Panc1 (cell line): ENCODE results near the gene PLEKHG5. TPM values are rescaled to one million over a fixed set of nuclear protein-coding genes. Genes with fewer than 3 reads are reported as not detected.

Experiments used
- ATAC-seq: fragments of 200-7000 bp; cut with Tn5 transposase; 2 replicates; pipeline ENCODE4 v1.9.1; 2020; ENCODE audit warnings: mild to moderate bottlenecking, moderate library complexity
- BruUV-seq: library from RNA; stranded (reverse); fragments of 400-500 nt; replicated peaks from 2 replicates; lab custom pipeline; 2021; lab: Mats Ljungman, UMichigan
- CTCF ChIA-PET: fragments of 300-600 bp; sonication (Branson Sonifier 250); formaldehyde crosslinking; loops from one replicate; lab custom pipeline; 2022; ENCODE audit warnings: antibody characterized with exemption; lab: Charles Lee
- POLR2A ChIA-PET: fragments of 300-600 bp; sonication (Branson Sonifier 250); formaldehyde crosslinking; loops from one replicate; lab custom pipeline; 2022; ENCODE audit warnings: antibody characterized with exemption; lab: Charles Lee
- DNase-seq: peaks from one replicate; pipeline ENCODE4 v3.0.0-alpha.2; 2010; ENCODE audit warnings: low read depth, low spot score
- H3K27ac ChIP-seq: 2 replicates; pipeline ENCODE4 v1.5.1; 2011; ENCODE audit warnings: mild to moderate bottlenecking, low read length, inconsistent platforms
- H3K27me3 ChIP-seq: fragments of 200-500 bp; sonication (Bioruptor generic); 2 replicates; pipeline ENCODE4 v1.6.0; 2014; ENCODE audit warnings: low read length, inconsistent platforms; ENCODE audit not compliant: control insufficient read depth, insufficient read depth
- H3K36me3 ChIP-seq: fragments of 200-500 bp; sonication (Bioruptor generic); 2 replicates; pipeline ENCODE4 v1.5.1; 2014; ENCODE audit warnings: inconsistent platforms, mild to moderate bottlenecking, low read length, moderate library complexity; ENCODE audit not compliant: control insufficient read depth, insufficient read depth
- H3K4me1 ChIP-seq: 2 replicates; pipeline ENCODE4 v1.5.1; 2011; ENCODE audit warnings: inconsistent platforms, mild to moderate bottlenecking, low read length, moderate library complexity; ENCODE audit not compliant: control insufficient read depth, insufficient read depth
- H3K4me3 ChIP-seq, 2 experiments: 2 replicates each; pipeline ENCODE4 v1.5.1; 2011 to 2012; ENCODE audit warnings: low read depth in 2 of 2, low read length in 2 of 2, mild to moderate bottlenecking in 2 of 2, inconsistent platforms in 1 of 2, moderate library complexity in 1 of 2
- H3K9me3 ChIP-seq: fragments of 200-500 bp; sonication (Bioruptor generic); 2 replicates; pipeline ENCODE4 v1.5.1; 2014; ENCODE audit warnings: low read depth, mild to moderate bottlenecking, inconsistent platforms, low read length, moderate library complexity; ENCODE audit not compliant: control insufficient read depth, insufficient read depth
- CTCF ChIP-seq: fragments of 450-650 bp; IDR thresholded peaks from 2 replicates; pipeline ENCODE4 v1.5.1; 2017; ENCODE audit warnings: mild to moderate bottlenecking
- POLR2AphosphoS5 ChIP-seq: IDR thresholded peaks from 2 replicates; pipeline ENCODE4 v1.6.1; 2012; ENCODE audit warnings: mild to moderate bottlenecking, low read depth, low read length, moderate library complexity
- REST ChIP-seq, 2 experiments: IDR thresholded peaks; 2 replicates each; pipeline ENCODE4 v1.6.1; 2011 to 2012; ENCODE audit warnings: low read depth in 2 of 2, control low read depth in 1 of 2, low read length in 1 of 2, mild to moderate bottlenecking in 1 of 2, moderate library complexity in 1 of 2; ENCODE audit not compliant: insufficient read depth in 1 of 2
- SIN3A ChIP-seq: IDR thresholded peaks from 2 replicates; pipeline ENCODE4 v1.6.1; 2012; ENCODE audit warnings: low read depth, mild to moderate bottlenecking, low read length, moderate library complexity, borderline replicate concordance; ENCODE audit not compliant: insufficient read depth
- TCF7L2 ChIP-seq: IDR thresholded peaks from 2 replicates; pipeline ENCODE4 v1.6.1; 2011; ENCODE audit warnings: mild to moderate bottlenecking, low read depth, low read length, inconsistent platforms
- in situ Hi-C: cut with HindIII; loops from 2 replicates; pipeline ENCODE4 v1.10.0; 2016; ENCODE audit warnings: low sequenced_read_pairs, low pct_unique_long_range_greater_than_20kb
- intact Hi-C: fragments of 100-400 bp; cut with micrococcal nuclease; formaldehyde crosslinking; loops from one replicate; pipeline ENCODE4 v1.10.0; 2022; ENCODE audit not compliant: unreplicated experiment
- total RNA-seq: library from RNA; stranded (reverse); gene quantifications from one replicate; pipeline ENCODE4 v1.2.1, GENCODE V29; 2021; ENCODE audit not compliant: unreplicated experiment

The PLEKHG5 gene
- total RNA-seq, 1 experiment from 2014 or later: 6.8 TPM

- Histone ChIP-seq H3K4me1 (peaks cover 13% of the 10 kb centered on the region), H3K27ac (no peak overlapping the region), H3K27me3 (no peaks in the 10 kb centered on the region), H3K9me3 (no peaks in the 10 kb centered on the region), H3K4me3 (peak overlapping the region; percentile 54 to 59), H3K36me3 (no peaks in the 10 kb centered on the region)
- intact Hi-C loops (no loop called here), in situ Hi-C loops (no loop called here)
- ATAC-seq (no peak), DNase-seq (no peak)
- no peak for TF ChIP-seq TCF7L2
- CTCF ChIA-PET: interaction anchor here (2.1 kb wide), 1 partner anchor 8 kb away, joined by 8 read pairs; no protein-coding TSS in a partner anchor
- BruUV-seq: no TSS peak
- POLR2A ChIA-PET: no interaction called here
Observed at GRCh38 chr1:6497867-6498575, 6.6 kb upstream of the PLEKHG5 start.

GRCh38 chr1:6497215-6497866, 5.9 kb upstream of the PLEKHG5 start:
- intact Hi-C loops (no loop called here), in situ Hi-C loops (no loop called here)
- Histone ChIP-seq H3K36me3 (no peaks in the 10 kb centered on the region), H3K27me3 (no peaks in the 10 kb centered on the region), H3K4me1 (peaks cover 13% of the 10 kb centered on the region), H3K4me3 (peak overlapping the region; percentile 54 to 59), H3K9me3 (no peaks in the 10 kb centered on the region), H3K27ac (no peak overlapping the region)
- ChIA-PET POLR2A (no interaction called here), CTCF (no interaction called here)
- no peak for DNase-seq
- peak; percentile 72 for ATAC-seq
- TF ChIP-seq POLR2AphosphoS5 (no peak), REST (IDR thresholded peaks at IDR 0.05; ENCODE audit: insufficient read depth in 1 of 2, low read depth in 2 of 2, low read length in 1 of 2) (no peak), CTCF (no peak), TCF7L2 (no peak), SIN3A (no peak)
- BruUV-seq: no TSS peak

DNA sequence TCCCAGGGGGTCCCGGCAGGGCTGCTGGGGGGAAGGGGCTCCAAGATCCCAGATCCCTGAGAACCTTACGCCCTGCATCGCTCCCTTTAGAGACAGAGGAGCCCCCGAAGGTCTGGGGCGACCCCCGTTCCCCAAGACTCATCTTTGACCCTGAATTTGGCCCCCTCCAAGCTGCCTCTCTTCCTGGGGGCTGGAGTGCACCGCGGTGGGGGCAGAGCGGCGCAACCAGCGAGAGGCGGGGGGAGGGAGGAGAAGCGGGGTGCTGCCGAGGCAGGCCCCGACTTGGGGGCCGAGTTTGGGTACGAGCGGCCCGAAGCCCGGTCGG, 5.4 kb upstream of the PLEKHG5 start:
- no peak for DNase-seq
- BruUV-seq: no TSS peak
- peak overlapping the region; percentile 44; the same call in 1 of the 2 replicates for H3K27ac ChIP-seq
- intact Hi-C loops: no loop called here
- ChIA-PET CTCF (no interaction called here), POLR2A (no interaction called here)
- H3K27me3 ChIP-seq: no peaks in the 10 kb centered on the region
- H3K9me3 ChIP-seq: no peaks in the 10 kb centered on the region
- no peaks in the 10 kb centered on the region for H3K36me3 ChIP-seq
- peak overlapping the region; percentile 54 to 59 for H3K4me3 ChIP-seq
- TF ChIP-seq SIN3A: no peak
- no peak for TF ChIP-seq POLR2AphosphoS5
- TF ChIP-seq REST (IDR thresholded peaks at IDR 0.05; ENCODE audit: insufficient read depth in 1 of 2, low read depth in 2 of 2, low read length in 1 of 2): no peak
- no peak for TF ChIP-seq TCF7L2
- no peak for TF ChIP-seq CTCF
- no peak for ATAC-seq
- in situ Hi-C loops: no loop called here
- peaks cover 17% of the 10 kb centered on the region for H3K4me1 ChIP-seq
